Astrocyte of the spinal cord (primary cell): ENCODE measurements around the gene SH2B3.
"Not testable (repeated sequence)": the region's sequence is repeated elsewhere in the genome, so short reads cannot be mapped to it uniquely, and the experiment has no call there.

Experiments used
- DNase-seq: peaks from one replicate; pipeline ENCODE4 v3.0.0; 2011; ENCODE audit warnings: low read depth, low spot score
- H3K4me3 ChIP-seq: 2 replicates; pipeline ENCODE4 v1.5.1; 2011; ENCODE audit warnings: low read depth, mild to moderate bottlenecking, low read length, moderate library complexity
- in situ Hi-C: cut with HindIII; loops from 2 replicates; pipeline ENCODE4 v1.10.0; 2017; ENCODE audit warnings: low sequenced_read_pairs
- TF ChIP-seq, protein P1 (sequence below): IDR thresholded peaks from 2 replicates; pipeline ENCODE4 v1.5.1; 2012; ENCODE audit warnings: low read depth, mild to moderate bottlenecking, low read length, inconsistent platforms

SH2B3 gene

DNA sequence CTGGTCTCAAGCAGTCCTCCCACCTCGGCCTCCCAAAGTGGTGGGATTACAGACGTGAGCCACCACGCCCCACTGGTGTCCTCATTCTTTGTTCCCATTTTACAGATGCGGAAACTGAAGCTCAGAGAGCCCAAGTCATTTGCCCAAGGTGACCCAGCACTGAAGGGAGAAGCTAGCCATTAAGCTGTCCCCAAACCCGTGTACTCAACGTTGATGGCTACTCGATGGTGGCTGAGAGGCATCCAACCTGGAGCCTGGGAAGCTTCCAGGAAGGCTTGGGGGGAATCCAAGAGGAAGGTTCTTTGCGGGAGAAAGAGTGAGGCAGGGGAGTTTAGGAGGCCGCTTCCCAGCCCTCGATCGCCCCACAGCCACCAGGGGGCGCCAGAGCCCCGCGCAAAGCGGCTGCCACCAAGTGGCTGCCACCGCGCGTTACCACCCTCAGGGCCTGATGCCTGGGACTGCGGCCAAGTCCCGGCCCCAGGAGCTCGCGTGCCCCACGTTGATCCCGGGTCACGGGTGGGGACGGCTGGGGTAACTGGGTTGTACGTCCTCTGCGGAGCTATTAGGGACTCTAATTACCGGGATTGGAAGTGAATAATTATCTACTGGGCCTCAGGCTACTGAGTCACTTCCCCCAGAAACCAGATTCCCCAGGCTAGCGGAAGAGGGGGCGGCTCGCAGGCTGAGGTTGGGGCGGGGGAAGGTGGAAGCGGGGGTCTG, 8.8 kb upstream of the SH2B3 start:
- in situ Hi-C loops = no loop called here
- H3K4me3 ChIP-seq = peak overlapping the region; percentile 23
- DNase-seq = peak; percentile 79
- TF ChIP-seq, protein P1, sequence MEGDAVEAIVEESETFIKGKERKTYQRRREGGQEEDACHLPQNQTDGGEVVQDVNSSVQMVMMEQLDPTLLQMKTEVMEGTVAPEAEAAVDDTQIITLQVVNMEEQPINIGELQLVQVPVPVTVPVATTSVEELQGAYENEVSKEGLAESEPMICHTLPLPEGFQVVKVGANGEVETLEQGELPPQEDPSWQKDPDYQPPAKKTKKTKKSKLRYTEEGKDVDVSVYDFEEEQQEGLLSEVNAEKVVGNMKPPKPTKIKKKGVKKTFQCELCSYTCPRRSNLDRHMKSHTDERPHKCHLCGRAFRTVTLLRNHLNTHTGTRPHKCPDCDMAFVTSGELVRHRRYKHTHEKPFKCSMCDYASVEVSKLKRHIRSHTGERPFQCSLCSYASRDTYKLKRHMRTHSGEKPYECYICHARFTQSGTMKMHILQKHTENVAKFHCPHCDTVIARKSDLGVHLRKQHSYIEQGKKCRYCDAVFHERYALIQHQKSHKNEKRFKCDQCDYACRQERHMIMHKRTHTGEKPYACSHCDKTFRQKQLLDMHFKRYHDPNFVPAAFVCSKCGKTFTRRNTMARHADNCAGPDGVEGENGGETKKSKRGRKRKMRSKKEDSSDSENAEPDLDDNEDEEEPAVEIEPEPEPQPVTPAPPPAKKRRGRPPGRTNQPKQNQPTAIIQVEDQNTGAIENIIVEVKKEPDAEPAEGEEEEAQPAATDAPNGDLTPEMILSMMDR = peak; percentile 96

DNA sequence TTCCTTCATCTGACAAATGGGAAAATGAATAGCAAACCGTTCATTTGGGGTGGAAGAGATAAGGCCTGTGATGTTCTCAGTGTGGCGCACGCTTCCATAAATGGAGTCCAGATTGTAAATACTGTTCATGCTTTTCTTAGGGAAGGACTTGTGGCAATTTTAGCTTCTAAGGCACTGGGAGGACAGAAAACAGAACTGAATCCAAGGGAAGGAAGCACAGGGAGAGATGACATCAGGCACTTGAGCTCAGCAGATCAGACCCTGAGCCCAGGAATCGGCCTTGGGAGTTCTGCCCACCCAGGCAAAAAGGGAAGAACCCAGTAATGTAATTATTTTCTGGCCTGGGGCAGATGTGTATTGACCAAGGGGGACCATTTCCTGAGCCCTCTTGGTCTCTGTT, 7.2 kb upstream of the SH2B3 start:
- TF ChIP-seq, protein P1 = no peak
- no peak for DNase-seq
- in situ Hi-C loops = no loop called here
- H3K4me3 ChIP-seq = no peak overlapping the region

DNA sequence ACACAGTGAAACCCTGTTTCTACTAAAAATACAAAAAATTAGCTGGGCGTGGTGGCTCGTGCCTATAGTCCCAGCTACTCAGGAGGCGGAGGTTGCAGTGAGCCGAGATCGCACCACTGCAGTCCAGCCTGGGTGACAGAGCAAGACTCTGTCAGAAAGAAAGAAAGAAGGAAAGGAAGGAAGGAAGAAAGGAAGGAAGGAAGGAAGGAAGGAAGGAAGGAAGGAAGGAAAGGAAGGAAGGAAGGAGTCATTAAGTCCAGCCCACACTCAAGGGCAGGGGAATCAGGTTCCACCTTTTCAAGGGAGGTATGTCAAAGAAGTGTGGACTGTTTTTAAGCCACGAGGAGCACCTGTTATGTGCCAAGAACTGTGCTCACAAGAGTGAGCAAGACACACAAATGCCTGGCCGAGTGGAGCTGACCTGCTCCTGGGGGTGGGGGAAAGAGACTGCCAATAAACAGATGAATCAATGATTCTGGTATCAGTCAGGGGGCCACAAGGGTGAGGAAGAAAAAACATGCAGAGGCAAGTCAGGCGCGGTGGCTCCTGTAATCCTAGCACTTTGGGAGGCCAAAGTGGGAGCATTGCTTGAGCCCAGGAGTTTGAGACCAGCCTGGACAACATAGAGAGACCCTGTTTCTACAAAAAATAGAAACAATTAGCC, 5.8 kb upstream of the SH2B3 start:
- in situ Hi-C loops, H3K4me3 ChIP-seq, DNase-seq: not testable (repeated sequence)

DNA sequence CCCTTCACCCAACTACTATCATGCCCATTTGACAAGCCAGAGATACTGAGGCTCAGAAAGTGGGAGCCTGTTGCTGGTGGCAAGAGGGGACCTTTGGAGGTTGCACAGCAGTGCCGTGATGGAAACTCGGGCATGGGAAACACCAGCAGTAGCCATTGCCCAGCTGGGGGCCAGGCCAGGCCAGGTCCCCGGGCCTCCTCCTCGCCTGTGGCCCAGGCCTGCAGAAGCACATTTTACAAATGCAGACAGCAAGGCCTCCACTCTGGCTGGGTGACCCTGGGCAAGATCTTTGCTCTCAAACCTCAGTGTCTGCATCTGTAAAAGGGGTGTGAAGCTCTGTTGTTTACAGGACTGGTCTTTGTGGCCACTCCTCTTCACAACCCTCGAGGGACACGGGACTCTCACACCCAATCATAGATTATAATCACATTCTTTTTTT, 4.5 kb upstream of the SH2B3 start:
- TF ChIP-seq, protein P1 = no peak
- in situ Hi-C loops = no loop called here

DNA sequence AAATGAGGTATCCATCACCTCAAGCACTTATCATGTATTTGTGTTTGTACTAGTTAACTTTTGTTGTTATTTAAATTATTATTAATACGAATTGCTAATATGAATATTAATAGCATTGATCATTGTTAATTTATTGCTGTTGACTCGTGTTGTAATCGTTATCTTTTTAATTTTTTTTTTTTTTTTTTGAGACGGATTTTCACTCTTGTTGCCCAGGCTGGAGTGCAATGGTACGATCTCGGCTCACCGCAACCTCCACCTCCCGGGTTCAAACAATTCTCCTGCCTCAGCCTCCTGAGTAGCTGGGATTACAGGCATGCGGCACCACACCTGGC, 3.3 kb upstream of the SH2B3 start:
- in situ Hi-C loops, DNase-seq, H3K4me3 ChIP-seq: not testable (repeated sequence)

More for the DNA sequence above, 4.5 kb upstream of the SH2B3 start:
- DNase-seq = no peak
- H3K4me3 ChIP-seq = no peak overlapping the region

DNA sequence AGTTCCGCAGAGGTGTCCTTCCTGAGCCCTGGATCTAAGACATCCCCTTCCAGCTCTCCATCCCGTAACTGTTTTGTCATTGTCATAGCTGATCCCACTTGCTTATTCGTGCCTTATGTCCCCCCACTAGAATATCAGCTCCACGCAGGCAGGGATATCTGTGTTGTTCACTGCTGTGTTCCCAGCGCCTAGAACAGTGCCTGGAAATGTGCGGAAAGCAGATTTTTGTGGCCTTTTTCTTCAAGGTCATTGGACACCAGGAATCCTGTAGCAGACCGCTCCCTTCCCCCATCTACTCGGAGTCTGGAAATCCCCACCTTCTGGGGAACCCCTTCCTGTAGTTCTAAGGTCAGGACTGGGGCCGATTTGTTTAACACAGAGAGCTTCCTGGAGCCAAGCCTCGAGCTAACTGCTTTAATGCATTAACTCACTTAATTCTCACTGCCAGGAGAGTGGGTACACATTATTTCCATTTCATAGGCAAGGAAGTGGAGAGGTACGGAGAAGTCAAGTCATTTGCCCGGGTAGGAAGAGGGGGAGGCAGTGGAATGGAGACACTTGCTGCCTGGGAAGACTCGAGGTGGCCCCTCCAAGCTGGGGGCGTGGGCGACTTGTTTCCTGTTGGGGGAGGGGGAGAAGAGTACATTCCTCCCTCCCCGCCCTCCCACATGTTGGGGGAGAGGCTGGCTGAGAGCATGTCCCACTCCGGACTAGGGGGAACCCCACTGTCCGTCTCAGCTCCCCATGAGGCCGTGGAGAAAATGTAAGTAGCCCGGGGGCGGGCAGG, 1.2 kb upstream of the SH2B3 start:
- in situ Hi-C loops = no loop called here
- H3K4me3 ChIP-seq = peak overlapping the region; percentile 96
- TF ChIP-seq, protein P1 = no peak
- no peak for DNase-seq

DNA sequence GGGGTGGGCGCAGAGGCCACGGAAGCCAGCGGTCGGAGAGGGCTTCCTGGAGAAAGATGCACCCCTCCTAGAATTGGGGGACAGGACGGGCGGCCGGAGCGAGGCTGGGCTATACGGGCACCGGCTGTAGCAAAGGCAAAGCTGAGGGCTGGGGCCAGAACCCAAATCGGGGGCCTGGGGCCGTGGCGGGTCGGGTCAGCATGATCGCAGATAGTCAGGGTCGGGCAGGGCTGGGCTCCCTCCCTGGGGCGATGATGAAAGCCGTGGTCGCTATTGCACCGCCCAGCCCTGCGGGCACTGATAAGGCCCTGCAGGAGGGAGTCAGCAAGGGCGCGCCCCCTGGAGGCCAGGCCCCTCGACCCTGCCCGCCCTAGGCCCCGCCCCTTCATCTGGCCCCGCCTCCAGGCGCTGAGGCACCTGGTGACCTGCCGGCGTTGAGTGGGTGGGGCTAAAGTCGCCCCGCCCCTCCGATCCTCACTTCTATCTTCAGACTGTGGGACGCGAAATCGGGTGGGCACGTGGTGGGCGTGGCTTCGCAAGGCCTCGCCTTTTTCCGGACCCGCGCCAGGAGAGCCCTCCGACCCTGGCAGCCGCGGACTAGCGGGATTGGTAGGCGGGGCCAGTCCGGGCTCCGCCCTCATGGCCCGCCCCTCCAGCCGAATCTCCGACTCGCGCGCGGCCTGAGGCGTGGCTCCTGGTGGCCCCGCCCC, 419 bp upstream of the SH2B3 start:
- in situ Hi-C loops = no loop called here
- DNase-seq = peak; percentile 92
- TF ChIP-seq, protein P1 = peak; percentile 35
- peak overlapping the region; percentile 96 for H3K4me3 ChIP-seq
